Right ventricle myocardium inferior (tissue), 1 donor: Measurements from ENCODE around the gene NEK6. TPM values are rescaled to one million over a fixed set of nuclear protein-coding genes. Genes with fewer than 3 reads are reported as not detected.

Experiments
- ATAC-seq: fragments of 200-7000 bp; cut with Tn5 transposase; one replicate; pipeline ENCODE4 v1.9.1; 2020; ENCODE audit warnings: mild to moderate bottlenecking, moderate library complexity
- DNase-seq: peaks from one replicate; pipeline ENCODE4 v3.0.0; 2021; ENCODE audit errors: missing footprints
- intact Hi-C: fragments of 100-400 bp; cut with DNase I; formaldehyde crosslinking; loops from one replicate; pipeline ENCODE4 v1.11.0; 2022
- total RNA-seq: library from RNA; stranded (reverse); fragmentation: NEBNext Ultra II Directional; extraction: Animal tissue kit (Norgen Biotek cat#: 25700); gene quantifications from one replicate; pipeline ENCODE4 v1.2.1, GENCODE V29; 2021
- donor health status: DM: no; HTN: yes; CAD: no; lungs with severe emphysema.

Gene NEK6
- total RNA-seq, 1 donor from 2014 or later: 10.5 TPM

DNA sequence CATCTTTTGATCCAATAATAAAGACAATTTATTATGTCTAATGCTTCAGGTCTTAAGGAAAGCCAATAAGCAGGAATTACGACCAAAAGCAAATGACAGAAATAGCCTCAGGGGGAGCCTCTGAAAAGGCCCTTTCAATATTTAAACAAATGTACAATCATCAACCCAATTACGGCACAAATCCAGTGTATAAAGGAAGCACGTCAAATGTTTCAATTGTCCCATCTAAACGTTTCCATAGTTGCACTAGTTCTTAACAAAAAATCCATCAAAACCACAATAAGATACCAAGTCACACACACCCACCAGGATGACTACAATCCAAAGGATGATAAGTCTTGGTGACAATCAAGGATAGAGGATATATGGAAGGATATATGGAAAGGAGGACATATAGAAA, 115.6 kb downstream of the NEK6 start:
- intact Hi-C loops: no loop called here
- ATAC-seq (no peak), DNase-seq (no peak)

DNA sequence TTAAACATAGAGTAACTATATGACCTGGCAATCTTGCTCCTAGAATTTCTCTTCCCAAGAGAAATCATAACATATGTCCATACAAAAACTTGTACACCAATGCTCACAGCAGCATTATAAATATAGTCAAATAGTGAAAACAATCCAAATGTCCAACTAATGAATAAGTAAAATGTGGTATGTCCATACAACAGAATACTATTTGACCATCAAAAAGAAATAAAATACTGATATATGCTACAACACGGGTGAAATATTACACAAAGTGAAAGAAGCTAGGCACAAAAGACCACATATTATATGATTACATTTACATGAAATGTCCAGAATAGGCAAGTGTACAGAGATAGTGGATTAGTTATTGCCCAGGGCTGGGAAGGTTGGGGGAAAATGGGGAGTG, 116.1 kb downstream of the NEK6 start:
- ATAC-seq: no peak
- DNase-seq: no peak
- intact Hi-C loops: no loop called here

DNA sequence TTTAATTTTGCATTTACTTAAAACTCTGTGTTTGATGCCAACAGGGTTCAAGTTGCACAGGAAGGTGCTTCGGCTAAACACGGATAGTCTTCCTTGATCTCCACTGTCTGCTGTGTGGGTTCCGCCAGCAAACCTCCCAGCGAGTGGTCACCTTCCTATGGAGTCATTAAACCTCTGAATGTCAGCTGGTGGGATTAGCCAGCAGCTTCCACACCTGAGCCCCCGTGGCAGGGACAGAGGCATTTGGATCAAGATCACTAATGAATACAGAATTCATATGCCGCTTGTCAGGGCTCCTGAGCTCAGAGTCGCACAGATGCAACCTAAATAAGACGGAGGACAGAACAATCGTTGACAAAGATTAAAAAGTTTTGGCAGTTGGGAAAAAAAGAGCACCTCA, 118.0 kb downstream of the NEK6 start:
- DNase-seq (no peak), ATAC-seq (no peak)
- intact Hi-C loops: no loop called here

DNA sequence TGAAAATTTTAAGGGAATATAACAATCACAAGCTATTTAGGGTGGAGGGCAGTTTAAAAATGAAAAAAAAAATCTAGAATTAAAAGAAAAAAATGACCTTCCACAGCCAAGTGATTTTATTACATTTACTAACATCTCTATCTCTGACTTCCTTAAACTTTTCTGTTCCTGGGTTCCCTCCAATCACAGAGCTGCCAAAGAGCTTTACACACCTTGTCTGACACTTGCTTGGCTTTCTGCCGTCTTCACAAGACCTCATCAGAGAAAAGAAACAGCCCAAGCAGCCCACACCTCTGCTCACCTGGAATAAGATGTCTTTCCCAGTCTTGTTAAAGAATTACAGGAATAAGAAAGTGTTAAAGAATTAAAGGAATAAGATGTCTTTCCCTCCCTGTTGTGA, 118.6 kb downstream of the NEK6 start:
- ATAC-seq: no peak
- no peak for DNase-seq
- intact Hi-C loops: no loop called here

DNA sequence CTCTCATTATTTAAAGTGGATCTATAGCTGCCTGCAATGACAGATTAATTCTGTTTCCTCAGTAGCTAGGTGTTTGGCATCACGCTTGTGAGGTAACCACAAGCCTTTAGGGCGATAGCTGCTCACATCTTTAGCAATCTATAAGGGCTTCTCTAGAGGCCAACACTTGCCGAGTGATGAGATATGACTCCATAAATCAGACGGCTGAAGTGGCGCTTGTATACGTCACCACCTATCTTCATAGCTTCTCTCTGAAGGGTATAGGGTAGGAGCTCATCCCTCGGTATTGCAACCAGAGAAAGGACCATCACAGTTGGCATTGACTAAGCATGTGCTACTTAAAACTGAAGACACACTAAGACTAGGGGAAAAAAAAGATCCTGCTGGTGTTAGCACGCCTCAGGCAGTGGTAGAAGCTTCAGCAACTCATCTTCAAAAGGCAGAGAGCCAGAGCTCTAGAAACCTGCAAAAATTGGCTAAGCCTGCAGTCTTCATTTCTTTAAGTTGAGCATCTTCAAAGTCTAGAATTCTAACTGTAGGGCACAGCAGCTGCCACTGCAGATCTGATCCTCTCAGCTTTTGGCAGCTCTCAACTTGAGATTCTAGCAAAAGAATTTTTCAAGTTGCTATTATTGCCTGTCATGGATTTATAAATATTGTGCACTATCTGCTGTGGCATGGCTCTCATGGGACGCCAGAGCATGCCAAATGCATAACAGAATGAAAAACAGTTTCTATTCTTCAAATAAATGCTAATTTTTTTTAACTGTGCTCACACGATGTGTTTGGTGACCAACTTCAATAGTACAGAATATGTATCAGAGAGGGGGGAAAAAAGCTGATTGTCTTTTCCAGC, 120.0 kb downstream of the NEK6 start:
- ATAC-seq (peak; percentile 18), DNase-seq (no peak)
- intact Hi-C loops: no loop called here

DNA sequence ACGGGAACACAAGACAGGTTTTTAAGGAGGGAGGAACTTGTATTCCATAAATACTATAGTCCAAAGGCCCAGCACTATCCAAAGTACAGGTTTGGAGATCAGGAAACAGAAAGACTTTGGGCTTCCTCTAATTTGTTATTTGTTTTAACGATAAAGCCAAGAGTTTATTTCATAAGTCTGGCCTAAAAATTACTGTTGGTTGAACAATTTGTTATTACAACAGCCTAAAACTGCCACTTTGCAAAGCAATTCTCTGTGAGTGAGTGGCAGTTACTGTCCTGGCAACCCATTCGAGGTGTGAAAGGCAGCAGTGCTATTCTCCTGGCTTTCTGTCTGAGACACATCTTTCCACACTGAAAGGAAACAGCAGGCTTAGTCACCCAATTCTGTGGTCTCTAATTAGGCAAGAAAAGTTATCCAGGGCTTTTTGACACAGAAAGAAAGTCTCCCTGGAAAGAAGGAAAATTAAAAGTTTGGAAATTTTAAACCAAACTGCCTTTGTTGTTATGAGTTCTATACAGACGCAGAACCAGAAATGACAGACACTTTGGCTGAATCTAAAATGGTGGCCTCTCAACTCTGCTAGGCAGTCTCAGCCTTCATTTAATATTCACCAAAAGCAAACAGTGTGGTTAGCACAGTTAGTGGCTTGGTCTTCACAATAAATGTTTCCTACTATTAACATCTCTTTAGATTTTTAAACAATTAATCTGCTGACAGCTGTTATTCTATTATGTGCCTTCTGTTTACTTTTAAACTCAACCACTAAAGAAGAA, 123.6 kb downstream of the NEK6 start:
- intact Hi-C loops: no loop called here
- DNase-seq (no peak), ATAC-seq (no peak)

DNA sequence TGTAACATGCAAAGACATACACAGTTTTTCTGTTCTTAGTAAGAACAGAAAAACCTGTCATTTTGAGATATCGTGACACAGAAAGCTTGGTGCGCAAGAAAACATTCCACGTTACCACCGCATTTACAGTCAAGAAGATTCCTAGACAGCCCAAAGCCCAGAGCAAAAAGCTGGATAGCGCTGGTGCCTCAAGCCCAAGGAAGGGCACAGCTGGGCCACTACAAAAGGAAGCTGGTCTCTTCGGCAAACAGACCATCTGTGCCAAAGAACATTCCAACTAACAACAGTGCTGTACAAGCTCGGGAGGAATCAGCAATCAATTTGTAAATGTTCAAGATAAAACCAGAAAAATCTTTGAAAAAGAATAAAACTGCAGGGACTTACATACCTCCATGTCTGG, 126.5 kb downstream of the NEK6 start:
- no peak for DNase-seq
- no peak for ATAC-seq
- intact Hi-C loops: no loop called here

DNA sequence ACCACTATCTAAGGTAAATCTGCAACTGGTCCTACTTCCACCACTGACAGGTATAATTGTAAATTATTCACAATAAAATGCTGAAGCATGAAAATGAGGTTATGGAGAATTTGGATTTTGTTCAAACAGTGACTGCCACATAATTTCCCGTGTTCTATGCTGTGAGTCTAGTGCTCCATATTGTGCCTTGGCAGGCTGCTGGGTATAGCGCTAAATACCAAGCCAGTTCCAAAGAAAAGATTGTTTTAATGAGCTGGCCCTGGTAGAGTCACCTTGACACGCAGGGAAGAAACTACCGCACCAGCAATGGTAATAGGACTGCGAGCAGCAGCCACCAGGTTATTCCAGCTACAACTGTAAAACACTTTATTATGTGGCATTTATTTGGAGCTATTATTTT, 127.1 kb downstream of the NEK6 start:
- ATAC-seq (peak; percentile 30), DNase-seq (no peak)
- intact Hi-C loops: no loop called here

DNA sequence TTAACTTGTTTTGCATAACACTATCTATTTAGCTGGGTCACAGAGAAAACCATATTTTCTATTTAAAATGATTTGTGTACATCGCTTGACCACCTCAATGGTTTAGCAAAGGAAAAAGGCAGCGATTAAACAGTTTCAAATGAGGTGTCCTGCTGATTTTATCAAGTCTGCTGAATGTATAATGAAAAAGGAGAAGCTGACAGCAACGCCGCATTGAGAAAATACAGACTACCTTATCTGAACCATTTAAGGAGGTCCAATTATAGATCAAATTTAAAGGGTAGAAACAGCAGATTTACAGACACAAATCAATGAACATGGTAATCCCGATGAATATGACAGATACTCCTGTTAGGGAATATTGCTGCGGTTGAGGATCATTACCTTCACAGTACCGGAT, 127.9 kb downstream of the NEK6 start:
- DNase-seq: no peak
- intact Hi-C loops: no loop called here
- no peak for ATAC-seq

DNA sequence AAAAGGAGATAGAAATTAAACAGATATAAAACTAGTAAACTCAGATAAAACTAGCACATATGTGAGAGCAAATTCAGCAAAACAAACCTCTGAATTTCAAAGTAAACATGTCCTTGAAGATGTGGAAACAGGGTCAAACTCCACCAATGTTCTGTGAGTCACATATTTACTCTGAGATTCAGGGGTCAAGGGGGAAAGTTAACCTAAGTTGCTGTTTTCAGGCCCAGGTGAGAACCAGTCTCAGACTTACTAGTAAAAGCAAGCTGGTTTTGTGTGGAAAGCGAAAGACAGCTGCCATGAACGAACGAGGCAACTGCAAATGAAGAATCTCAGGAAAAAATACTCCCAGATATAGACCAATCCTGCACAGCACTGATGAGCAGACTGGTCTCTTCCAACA, 128.5 kb downstream of the NEK6 start:
- intact Hi-C loops: no loop called here
- no peak for ATAC-seq
- no peak for DNase-seq

DNA sequence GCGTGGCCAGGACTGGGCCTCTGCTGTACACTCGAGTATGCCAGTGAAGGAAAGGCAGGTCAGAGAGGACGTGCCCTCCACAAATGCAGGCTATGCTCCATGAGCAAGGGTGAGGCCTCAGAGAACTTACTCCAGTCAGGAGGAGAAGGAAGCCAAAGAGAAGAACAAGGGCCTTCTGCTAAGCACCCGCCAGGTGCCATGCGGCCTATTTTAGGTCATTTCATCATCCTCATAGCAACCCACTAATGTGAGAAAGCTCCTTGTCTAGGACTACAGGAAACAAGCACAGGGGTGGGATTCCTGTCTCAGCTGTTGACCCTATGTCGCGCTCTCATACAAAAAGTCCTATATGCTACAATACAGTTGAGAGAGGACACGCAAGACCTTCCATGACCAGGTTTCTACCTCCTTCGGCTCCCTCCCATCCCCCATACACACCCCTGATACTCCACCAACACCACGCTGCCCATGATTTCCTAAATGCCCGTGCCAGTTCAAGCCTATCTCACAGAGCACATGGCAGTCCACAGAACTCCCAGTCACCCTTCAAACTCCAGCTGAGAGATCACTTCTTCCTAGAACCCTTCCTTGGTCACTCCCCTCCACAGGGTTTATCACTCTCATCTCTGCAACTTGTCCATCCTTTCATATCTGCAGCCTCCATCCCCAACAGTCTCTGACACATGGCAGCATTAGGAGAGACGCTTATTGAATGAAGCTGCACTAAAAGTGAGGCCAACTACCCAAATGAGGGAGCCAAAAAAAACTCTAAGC, 130.7 kb downstream of the NEK6 start:
- DNase-seq (no peak), ATAC-seq (peak; percentile 43)
- intact Hi-C loops: loop anchor here (2.0 kb wide), 1 partner anchor 262 kb away; no protein-coding TSS in a partner anchor

DNA sequence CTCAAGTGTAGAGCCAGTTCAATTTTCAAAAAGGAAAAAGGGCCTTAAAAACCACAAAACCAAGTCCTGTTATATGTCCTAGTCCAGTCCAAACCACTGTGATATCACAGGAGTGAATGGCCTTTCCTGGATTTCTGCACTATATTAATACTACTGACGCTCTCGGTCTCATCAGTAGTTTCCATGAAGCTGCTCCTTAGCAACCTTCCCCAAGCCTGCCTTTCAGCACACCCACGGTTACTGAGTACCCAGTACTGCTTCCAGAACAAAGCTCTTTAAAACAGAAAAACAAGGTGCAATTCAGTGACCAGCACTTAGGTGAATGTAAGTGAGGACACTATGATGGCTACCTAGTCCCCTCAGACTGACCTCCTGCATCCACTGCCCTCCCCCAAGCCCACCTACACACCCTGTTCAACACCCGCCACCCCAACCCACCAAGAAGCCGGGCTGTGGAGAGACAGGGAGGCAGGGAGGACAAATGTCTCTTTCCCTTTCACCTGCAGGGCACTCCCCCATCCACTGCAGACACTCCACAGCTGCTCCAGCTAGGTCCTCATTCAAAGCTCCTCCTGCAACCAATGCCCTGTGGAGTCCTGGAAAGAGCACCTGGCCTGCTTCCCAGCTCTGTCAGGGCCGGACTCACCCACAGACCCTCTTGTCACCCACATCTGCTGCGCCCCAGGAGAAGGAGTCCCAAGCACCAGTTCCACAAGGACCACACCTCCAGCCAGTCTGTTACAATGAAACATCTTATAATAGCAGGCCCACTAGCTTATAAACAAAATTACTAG, 131.6 kb downstream of the NEK6 start:
- ATAC-seq: no peak

DNA sequence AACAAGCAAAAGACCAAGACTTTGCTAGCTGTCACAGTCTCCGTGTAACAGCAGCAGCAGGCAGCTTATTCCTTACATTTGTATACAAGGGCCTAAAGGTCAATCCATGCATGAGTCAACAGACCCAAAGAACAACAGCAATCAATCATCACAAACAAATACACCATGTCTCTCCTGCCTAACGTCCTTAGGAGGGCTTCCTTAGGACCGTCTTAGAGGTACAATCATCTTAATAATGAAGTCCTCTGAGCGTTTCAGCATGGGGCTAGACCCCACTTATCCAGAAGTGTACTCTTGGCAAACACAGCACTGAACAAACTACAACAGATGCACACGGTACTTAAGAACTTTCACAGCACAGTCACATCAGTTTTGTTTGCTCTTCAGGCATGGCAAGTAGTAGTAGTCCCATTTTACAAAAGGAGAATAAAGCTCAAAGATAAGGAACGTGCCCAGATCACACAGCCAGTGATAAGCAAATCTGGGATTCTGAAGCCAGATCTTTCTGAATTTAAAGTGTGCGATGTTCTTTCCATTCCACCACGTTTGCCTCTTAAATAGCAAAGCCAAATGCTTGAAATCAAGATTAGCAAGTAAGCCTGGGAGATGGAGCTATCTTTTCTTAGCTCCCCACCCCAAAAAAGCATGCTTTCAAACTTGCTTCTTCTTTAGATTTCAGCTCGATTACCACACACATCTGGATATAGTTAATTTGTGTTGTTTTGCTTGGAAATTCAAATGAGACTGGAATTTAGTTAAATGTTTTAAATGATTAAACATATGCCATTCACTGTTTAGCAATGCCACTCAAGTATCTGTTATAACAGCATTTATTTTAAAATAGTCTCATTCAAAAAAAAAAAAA, 133.3 kb downstream of the NEK6 start:
- no peak for DNase-seq
- intact Hi-C loops: no loop called here
- ATAC-seq: no peak

More for the DNA sequence above, 131.6 kb downstream of the NEK6 start:
- DNase-seq: no peak
- intact Hi-C loops: loop anchor here (2.0 kb wide), 1 partner anchor 263 kb away; no protein-coding TSS in a partner anchor

DNA sequence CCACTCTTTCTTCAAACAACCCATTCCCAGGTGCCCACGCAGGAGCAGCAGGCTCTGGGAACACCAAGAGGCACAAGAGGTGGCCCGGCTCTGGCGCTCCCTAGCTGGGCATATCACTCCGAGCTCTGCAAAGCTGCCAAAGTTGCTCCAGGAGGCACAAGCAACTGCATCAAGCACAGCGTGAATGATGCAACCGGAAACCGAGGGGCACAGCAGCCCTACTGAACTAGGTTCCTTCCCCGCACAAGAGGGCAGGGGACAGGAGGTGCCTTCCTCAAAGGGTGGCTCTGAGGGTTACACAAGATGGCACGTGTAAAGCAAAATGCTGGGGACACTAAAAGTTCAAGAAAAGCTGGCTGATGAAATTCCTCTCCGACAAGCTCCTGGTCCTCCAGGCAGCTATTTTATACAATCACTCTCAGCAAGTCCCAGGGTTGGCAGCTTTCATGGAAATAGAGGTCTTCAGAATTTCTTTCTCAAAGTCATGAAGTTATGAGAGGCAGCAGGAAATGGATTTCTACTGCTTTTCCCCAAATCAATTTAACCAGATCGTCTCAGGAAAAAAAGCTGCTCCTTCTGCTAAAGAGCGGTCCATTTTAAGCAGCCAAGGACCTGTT, 134.6 kb downstream of the NEK6 start:
- DNase-seq (no peak), ATAC-seq (peak; percentile 24)
- intact Hi-C loops: no loop called here

DNA sequence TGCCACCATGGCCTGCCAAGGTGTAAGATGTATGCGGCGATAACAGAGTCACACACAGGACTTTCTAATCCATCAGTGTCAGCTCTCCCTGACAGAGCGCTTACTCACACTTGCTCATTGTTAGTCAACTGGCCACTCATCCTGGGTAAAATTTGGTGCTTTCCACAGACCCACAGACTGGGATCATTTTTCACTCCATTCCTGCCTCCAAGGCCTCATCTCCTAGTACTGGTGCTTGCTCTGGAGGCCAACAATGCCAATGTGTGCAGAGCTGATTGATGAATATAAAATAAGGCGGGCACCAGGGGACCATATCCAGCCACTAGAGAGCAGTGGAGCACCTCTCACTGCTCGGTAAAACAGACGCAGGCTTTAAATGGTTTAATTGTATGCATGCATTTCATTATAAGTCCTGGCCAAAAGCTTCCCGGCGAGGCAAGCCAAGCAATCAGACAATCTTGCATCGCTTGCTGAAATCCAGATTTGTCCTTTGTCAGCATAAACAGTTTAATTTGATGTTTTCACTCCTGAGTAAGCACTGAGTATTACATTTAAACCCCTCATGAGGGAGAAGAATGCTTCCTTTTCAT, 135.2 kb downstream of the NEK6 start:
- intact Hi-C loops: no loop called here
- DNase-seq: no peak
- ATAC-seq: no peak

DNA sequence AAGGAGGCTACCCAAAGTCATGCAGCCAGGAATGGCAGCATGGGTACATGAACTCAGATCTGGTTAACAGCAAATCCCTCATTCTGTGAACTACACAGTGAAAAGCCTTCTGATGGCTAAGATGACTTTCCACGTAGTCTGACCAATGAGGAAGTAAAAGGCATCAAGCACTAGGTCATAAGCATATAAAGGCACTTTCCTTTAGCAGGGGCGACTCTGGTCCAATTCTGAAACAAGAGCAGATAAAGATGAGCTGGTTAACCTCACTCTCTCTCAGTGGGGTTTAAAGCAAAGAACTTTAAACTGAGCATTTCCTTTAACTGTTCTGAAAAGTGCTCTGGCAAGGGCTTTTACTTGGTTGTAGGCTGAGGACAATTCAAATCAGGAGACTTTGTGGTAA, 136.4 kb downstream of the NEK6 start:
- intact Hi-C loops: no loop called here
- no peak for DNase-seq
- no peak for ATAC-seq

DNA sequence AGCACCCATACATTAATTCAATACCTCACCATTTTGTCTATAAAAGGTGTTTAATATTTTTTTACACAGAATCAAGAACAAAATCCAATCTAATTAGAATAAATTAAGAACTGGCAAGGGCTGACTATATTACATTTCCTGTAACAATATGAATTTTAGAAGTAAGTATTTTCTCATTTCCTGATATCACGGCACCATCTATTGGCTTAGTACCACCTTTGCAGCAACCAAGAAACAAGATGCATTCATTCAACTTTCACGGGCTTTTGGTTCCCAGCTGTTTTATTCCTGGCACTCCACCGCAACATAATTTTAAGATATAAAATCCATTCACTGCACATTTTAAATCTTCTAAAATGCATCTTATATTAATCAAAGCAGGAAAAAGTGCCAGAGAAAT, 136.8 kb downstream of the NEK6 start:
- intact Hi-C loops: no loop called here

More for the DNA sequence above, 136.8 kb downstream of the NEK6 start:
- ATAC-seq (no peak), DNase-seq (no peak)
